ENCODE measurements around the gene NME5.

DNA sequence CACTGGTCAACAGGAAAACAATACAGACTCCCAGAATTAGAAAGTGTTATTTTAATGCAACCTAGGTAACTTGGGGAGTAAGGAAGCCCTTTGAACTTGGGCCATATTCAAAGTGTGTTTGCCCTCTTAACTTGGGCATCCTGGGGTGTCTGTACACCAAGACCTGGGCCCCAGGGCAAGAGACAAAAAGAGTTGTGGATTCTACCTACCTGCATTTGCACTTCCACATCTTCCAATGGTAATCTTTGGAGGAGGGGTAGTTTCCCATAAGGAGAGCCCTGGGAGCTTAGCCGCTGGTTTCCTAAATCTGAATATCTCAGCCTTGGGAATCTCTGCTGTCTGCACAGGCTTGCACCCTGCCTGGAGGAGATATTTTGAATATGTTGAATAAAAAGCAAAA lies 46.9 kb downstream of the NME5 start:
- TF ChIP-seq CTCF (IDR thresholded peaks at IDR 0.05): no peak
- TF ChIP-seq POLR2AphosphoS5 (IDR thresholded peaks at IDR 0.05): no peak
- no peak for TF ChIP-seq POLR2A (IDR thresholded peaks at IDR 0.05)
